ENCODE measurements around the gene STOM.

DNA sequence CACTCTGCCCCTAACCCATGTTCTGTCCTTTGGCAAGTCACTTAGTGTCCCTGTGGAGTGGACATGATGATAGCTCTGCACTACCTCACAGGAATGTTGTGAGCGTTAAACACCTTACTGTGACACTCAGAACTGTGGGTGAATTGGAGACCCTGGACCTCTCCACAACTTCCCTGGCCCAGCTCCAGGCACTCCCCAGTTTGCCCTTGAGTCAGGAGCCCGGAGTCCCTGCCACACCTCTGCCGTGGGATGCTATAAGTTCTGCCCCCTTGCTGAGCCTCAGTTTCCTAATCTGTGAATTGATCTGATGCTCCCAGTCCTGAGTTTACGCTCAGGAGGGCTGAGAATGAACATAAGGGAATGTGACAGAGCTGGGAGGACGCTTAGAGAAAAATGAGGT lies 67.7 kb downstream of the STOM start:
- TF ChIP-seq, protein P1, sequence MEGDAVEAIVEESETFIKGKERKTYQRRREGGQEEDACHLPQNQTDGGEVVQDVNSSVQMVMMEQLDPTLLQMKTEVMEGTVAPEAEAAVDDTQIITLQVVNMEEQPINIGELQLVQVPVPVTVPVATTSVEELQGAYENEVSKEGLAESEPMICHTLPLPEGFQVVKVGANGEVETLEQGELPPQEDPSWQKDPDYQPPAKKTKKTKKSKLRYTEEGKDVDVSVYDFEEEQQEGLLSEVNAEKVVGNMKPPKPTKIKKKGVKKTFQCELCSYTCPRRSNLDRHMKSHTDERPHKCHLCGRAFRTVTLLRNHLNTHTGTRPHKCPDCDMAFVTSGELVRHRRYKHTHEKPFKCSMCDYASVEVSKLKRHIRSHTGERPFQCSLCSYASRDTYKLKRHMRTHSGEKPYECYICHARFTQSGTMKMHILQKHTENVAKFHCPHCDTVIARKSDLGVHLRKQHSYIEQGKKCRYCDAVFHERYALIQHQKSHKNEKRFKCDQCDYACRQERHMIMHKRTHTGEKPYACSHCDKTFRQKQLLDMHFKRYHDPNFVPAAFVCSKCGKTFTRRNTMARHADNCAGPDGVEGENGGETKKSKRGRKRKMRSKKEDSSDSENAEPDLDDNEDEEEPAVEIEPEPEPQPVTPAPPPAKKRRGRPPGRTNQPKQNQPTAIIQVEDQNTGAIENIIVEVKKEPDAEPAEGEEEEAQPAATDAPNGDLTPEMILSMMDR (conservative IDR thresholded peaks at IDR 0.05) = no peak
- no peak for TF ChIP-seq ZFX (IDR thresholded peaks at IDR 0.05)

Data from C4-2B (cell line).